IPS-18a (cell line): ENCODE data around the gene RCAN3.
A peak's percentile ranks its signal among the peaks of the same experiment; 100 is the strongest.
"Not testable (repeated sequence)": the region's sequence is repeated elsewhere in the genome, so short reads cannot be mapped to it uniquely, and the experiment has no call there.

Experiments
- H3K27ac ChIP-seq: one replicate; pipeline ENCODE4 v1.5.1; 2013; ENCODE audit warnings: low read length
- H3K27me3 ChIP-seq: one replicate; pipeline ENCODE4 v1.6.1; 2013; ENCODE audit warnings: mild to moderate bottlenecking, low read length; ENCODE audit not compliant: control insufficient read depth, insufficient read depth
- H3K36me3 ChIP-seq: one replicate; pipeline ENCODE4 v1.6.1; 2013; ENCODE audit warnings: low read depth, low read length; ENCODE audit not compliant: control insufficient read depth
- H3K4me1 ChIP-seq: one replicate; pipeline ENCODE4 v1.6.1; 2013; ENCODE audit warnings: low read depth, low read length; ENCODE audit not compliant: control insufficient read depth
- H3K4me3 ChIP-seq: one replicate; pipeline ENCODE4 v1.5.1; 2013; ENCODE audit warnings: low read length
- H3K9ac ChIP-seq: one replicate; pipeline ENCODE4 v1.6.1; 2013; ENCODE audit warnings: mild to moderate bottlenecking, low read length, moderate library complexity
- H3K9me3 ChIP-seq: one replicate; pipeline ENCODE4 v1.6.1; 2013; ENCODE audit warnings: low read depth, low read length; ENCODE audit not compliant: control insufficient read depth

RCAN3 gene

DNA sequence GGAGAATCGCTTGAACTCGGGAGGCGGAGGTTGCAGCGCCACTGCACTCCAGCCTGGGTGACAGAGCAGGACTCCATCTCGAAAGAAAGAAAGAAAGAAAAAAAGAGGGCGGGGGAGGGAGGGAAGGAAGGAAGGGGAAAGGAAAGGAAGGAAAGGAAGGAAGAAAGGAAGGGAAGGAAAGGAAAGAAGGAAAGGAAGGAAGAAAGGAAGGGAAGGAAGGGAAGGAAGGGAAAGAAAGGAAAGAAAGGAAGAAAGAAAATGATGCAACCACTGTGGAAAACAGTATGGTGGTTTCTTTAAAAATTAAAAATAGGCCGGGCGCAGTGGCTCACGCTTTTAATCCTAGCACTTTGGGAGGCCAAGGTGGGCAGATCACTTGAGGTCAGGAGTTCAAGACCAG is 15.2 kb upstream of the RCAN3 start:
- Histone ChIP-seq H3K9me3 (peaks cover 3% of the 10 kb centered on the region), H3K4me1 (no peaks in the 10 kb centered on the region), H3K36me3 (no peaks in the 10 kb centered on the region), H3K27me3 (no peaks in the 10 kb centered on the region), H3K4me3 (no peak overlapping the region), H3K9ac (no peak overlapping the region), H3K27ac (no peak overlapping the region)

DNA sequence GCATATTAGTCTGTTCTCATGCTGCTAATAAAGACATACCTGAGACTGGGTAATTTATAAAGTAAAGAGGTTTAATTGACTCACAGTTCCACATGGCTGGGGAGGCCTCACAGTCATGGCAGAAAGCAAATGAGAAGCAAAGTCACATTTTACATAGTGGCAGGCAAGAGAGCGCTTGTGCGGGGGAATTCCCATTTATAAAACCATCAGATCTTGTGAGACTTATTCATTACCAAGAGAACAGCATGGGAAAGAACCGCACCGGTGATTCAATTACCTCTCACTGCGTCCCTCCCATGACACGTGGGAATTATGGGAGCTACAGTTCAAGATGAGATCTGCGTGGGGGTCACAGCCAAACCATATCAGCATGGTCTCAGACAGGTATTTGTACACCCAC is 14.5 kb upstream of the RCAN3 start:
- H3K27ac ChIP-seq, H3K36me3 ChIP-seq, H3K27me3 ChIP-seq, H3K9me3 ChIP-seq, H3K4me3 ChIP-seq, H3K9ac ChIP-seq, H3K4me1 ChIP-seq: not testable (repeated sequence)

GRCh38 chr1:24489674-24490073 is 13.0 kb upstream of the RCAN3 start:
- Histone ChIP-seq H3K36me3 (no peaks in the 10 kb centered on the region), H3K27ac (no peak overlapping the region), H3K9ac (no peak overlapping the region), H3K4me3 (no peak overlapping the region), H3K4me1 (no peaks in the 10 kb centered on the region), H3K27me3 (no peaks in the 10 kb centered on the region), H3K9me3 (peaks cover 3% of the 10 kb centered on the region)

- Histone ChIP-seq H3K4me1 (no peaks in the 10 kb centered on the region), H3K36me3 (no peaks in the 10 kb centered on the region), H3K9me3 (peaks cover 3% of the 10 kb centered on the region), H3K4me3 (no peak overlapping the region), H3K27ac (no peak overlapping the region), H3K27me3 (no peaks in the 10 kb centered on the region), H3K9ac (no peak overlapping the region)
Observed at GRCh38 chr1:24490101-24490781, 12.4 kb upstream of the RCAN3 start.

GRCh38 chr1:24491577-24492360 is 10.9 kb upstream of the RCAN3 start:
- no peaks in the 10 kb centered on the region for H3K36me3 ChIP-seq
- H3K27ac ChIP-seq = no peak overlapping the region
- peaks cover 3% of the 10 kb centered on the region for H3K9me3 ChIP-seq
- H3K9ac ChIP-seq = no peak overlapping the region
- H3K4me3 ChIP-seq = no peak overlapping the region
- no peaks in the 10 kb centered on the region for H3K27me3 ChIP-seq
- H3K4me1 ChIP-seq = no peaks in the 10 kb centered on the region

- H3K36me3 ChIP-seq, H3K27me3 ChIP-seq, H3K27ac ChIP-seq, H3K9me3 ChIP-seq, H3K4me1 ChIP-seq, H3K9ac ChIP-seq, H3K4me3 ChIP-seq: not testable (repeated sequence)
Observed at GRCh38 chr1:24492935-24493334, 9.7 kb upstream of the RCAN3 start.

- H3K4me1 ChIP-seq = no peaks in the 10 kb centered on the region
- H3K4me3 ChIP-seq = no peak overlapping the region
- H3K9ac ChIP-seq = no peak overlapping the region
- no peak overlapping the region for H3K27ac ChIP-seq
- H3K27me3 ChIP-seq = no peaks in the 10 kb centered on the region
- no peaks in the 10 kb centered on the region for H3K36me3 ChIP-seq
- peaks cover 3% of the 10 kb centered on the region for H3K9me3 ChIP-seq
Observed at GRCh38 chr1:24493785-24494184, 8.9 kb upstream of the RCAN3 start.

DNA sequence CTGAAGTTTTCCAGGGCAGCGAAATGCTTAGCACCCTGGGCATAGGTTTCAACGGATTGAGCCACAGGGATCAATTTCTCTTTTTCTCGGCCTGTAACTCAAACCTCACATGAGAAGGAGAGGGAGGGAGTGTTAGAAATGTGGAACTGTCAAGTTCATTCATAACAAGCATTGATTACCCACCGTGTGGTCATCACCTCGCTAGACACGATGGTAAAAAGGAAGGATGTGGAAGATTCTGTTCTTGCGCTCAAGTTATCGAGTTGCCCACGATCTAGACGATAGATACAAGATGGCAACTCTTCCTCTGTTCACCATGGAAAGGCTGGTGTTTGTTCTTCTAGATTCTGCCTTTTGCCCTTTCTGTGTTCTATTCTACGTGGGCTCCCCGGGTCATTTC is 4.0 kb upstream of the RCAN3 start:
- Histone ChIP-seq H3K4me1 (peaks cover under 1% of the 10 kb centered on the region), H3K9me3 (no peaks in the 10 kb centered on the region), H3K9ac (no peak overlapping the region), H3K4me3 (no peak overlapping the region), H3K36me3 (no peaks in the 10 kb centered on the region), H3K27ac (no peak overlapping the region), H3K27me3 (peaks cover 13% of the 10 kb centered on the region)

DNA sequence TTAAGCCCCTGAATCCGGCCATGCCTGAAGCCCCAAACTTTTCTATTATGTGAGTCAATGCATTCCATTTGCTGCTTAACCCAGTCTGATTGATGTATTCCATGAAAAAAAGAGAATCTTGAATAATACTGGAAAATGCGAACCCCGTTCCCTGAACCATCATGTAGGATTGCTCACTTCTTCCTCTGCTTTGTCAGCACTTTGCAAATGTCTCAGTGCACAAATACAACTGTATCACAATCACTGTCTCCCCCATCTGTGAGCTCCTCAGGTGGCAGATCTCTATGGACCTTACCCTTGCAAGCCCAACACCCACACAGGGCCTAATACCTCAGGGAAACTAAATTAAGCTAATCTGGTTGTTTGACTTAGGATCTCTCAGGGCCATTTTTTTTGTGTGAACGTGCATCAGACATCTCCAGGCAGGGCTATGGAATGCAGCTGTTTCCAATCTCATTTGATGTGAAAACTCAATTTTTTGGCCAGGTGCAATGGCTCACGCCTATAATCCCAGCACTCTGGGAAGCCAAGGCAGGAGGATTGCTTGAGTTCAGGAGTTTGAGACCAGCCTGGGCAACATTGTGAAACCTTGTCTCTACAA is 2.1 kb upstream of the RCAN3 start:
- peaks cover 5% of the 10 kb centered on the region for H3K4me1 ChIP-seq
- no peaks in the 10 kb centered on the region for H3K9me3 ChIP-seq
- peaks cover 27% of the 10 kb centered on the region for H3K27me3 ChIP-seq
- no peaks in the 10 kb centered on the region for H3K36me3 ChIP-seq
- H3K9ac ChIP-seq = no peak overlapping the region
- no peak overlapping the region for H3K4me3 ChIP-seq
- no peak overlapping the region for H3K27ac ChIP-seq

DNA sequence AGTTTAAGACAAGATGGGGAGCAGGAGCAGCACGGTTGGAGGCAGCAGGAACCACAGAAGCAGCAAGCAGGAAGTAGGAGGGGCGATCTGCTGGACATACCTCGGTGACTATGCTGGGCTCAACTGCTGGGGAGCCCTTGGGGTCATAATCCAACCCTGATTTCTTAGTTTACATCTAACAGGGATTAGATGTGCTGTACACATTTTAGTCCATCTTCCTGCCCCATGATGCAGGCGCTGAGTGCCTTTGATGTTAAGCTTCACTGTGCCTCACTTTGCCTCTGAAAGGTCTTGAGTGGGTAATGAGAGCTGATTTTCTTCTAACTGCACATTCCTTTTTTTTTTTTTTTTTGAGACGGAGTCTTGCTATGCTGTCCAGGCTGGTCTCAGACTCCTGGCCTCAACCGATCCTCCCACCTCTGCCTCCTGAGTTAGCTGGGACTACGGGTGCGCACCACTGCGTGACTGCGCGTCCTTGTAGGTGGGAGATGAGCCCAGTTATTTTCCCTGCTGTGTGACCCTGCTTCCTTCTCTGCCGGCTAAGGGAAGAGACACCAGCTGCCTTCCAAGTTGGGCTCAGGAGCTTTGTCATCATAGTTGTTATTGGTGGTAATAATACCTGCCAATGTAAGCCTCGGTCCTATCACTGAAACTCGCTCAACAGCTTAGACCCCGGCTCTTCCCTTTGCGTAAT is 1.1 kb upstream of the RCAN3 start:
- H3K9ac ChIP-seq = no peak overlapping the region
- H3K36me3 ChIP-seq = no peaks in the 10 kb centered on the region
- peak overlapping the region; percentile 77 for H3K4me3 ChIP-seq
- H3K9me3 ChIP-seq = no peaks in the 10 kb centered on the region
- H3K27ac ChIP-seq = no peak overlapping the region
- H3K4me1 ChIP-seq = peaks cover 6% of the 10 kb centered on the region
- peaks cover 27% of the 10 kb centered on the region for H3K27me3 ChIP-seq

DNA sequence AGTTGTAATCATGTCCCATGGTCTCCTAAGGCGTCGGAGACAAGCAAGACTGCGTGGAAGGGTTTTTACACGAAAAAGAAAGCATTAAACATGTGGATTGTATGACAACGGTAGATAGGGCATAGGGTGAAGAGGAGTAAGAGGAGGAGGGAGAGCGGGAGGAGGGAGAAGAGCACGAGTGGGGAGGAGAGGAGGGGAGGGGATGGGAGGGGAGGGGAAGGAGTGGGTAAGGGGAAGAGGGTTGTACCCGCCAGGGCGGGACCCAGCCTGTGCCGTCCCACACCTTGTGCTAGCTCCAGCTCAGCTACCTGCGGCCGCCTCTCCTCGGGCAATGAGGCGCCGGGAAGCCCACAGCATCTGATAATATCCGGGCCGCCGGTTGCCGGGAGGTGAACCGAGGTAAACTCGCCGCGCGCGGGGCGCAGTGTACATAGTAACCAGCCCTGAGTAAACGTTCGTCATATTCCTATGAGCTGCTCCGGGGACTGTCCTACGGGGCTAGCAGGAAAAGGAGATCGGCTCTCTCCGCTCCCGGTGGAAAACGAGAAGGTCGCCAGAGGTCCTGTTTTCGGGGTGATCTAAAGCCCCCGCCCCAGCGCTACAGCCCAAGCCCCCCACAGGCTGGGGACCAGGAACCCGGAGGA is 449 bp upstream of the RCAN3 start:
- Histone ChIP-seq H3K4me3 (peak overlapping the region; percentile 77), H3K9me3 (no peaks in the 10 kb centered on the region), H3K4me1 (peaks cover 13% of the 10 kb centered on the region), H3K36me3 (no peaks in the 10 kb centered on the region), H3K27me3 (peaks cover 27% of the 10 kb centered on the region), H3K27ac (no peak overlapping the region), H3K9ac (peak overlapping the region; percentile 35)
